ENCODE data around the gene RRM2.

DNA sequence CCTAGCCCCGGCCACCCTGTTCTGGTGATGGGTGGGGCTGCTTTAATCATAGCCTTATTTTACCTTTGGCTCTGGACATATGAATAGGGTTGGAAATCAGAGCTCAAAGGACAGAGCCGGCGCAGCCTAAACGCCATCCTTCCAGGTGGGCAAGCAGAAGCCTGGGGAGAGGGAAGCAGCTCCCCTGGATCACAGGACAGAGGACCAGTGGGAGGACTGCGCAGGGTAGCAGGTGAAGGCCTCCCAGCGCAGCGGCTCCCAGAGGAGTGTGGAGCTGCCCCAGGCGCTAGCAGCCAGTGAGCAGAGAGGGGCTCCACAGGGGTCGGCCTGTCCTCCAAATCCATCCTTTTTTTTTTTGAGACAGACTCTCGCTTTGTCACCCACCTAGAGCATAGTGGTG, 25.9 kb upstream of the RRM2 start:
- TF ChIP-seq, protein P1, sequence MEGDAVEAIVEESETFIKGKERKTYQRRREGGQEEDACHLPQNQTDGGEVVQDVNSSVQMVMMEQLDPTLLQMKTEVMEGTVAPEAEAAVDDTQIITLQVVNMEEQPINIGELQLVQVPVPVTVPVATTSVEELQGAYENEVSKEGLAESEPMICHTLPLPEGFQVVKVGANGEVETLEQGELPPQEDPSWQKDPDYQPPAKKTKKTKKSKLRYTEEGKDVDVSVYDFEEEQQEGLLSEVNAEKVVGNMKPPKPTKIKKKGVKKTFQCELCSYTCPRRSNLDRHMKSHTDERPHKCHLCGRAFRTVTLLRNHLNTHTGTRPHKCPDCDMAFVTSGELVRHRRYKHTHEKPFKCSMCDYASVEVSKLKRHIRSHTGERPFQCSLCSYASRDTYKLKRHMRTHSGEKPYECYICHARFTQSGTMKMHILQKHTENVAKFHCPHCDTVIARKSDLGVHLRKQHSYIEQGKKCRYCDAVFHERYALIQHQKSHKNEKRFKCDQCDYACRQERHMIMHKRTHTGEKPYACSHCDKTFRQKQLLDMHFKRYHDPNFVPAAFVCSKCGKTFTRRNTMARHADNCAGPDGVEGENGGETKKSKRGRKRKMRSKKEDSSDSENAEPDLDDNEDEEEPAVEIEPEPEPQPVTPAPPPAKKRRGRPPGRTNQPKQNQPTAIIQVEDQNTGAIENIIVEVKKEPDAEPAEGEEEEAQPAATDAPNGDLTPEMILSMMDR (conservative IDR thresholded peaks at IDR 0.05; ENCODE audit: low read length), result no peak
- TF ChIP-seq EZH2phosphoT487 (IDR thresholded peaks at IDR 0.05; ENCODE audit: borderline replicate concordance), result no peak

Measured in Loucy (cell line).